Keratinocyte (primary cell): ENCODE results near the gene PDIA3.

Experiments used
- CTCF ChIP-seq, 3 experiments: IDR thresholded peaks in 1 of 3; conservative IDR thresholded peaks in 1 of 3; optimal IDR thresholded peaks in 1 of 3; 2 replicates in 2 of 3; 3 replicates in 1 of 3; pipeline versions ENCODE3 to v1.5.1; 2011; ENCODE audit warnings: low read length in 3 of 3, mild to moderate bottlenecking in 3 of 3, moderate library complexity in 2 of 3, control low read depth in 1 of 3, inconsistent platforms in 1 of 3; ENCODE audit not compliant: insufficient read depth in 2 of 3; ENCODE audit errors: extremely low read depth in 1 of 3
- EZH2 ChIP-seq: IDR thresholded peaks from one replicate; pipeline ENCODE4 v1.6.1; 2012; ENCODE audit warnings: inconsistent platforms, mild to moderate bottlenecking, low read length, moderate library complexity

GRCh38 chr15:43769584-43770228 is 23.5 kb downstream of the PDIA3 start:
- TF ChIP-seq CTCF (optimal IDR thresholded peaks at IDR 0.05 in 1 of 3, IDR thresholded peaks at IDR 0.05 in 1 of 3, conservative IDR thresholded peaks at IDR 0.05 in 1 of 3; ENCODE audit: extremely low read depth in 1 of 3, insufficient read depth in 2 of 3, low read length in 3 of 3) (peak; percentile 68 to 79 (median 76)), EZH2 (no peak)
